GM23338 (cell line): Measurements from ENCODE around the gene PJA2. TPM values are rescaled to one million over a fixed set of nuclear protein-coding genes. Genes with fewer than 3 reads are reported as not detected.

Experiments used
- ATAC-seq: fragments of 200-7000 bp; cut with Tn5 transposase; 3 replicates; pipeline ENCODE4 v1.9.1; 2020
- DNase-seq: peaks from one replicate; pipeline ENCODE4 v3.0.0-alpha.2; 2015; ENCODE audit warnings: low spot score
- H2AFZ ChIP-seq: fragments of 200-600 bp; sonication (generic); 2 replicates; pipeline ENCODE4 v1.8.0; 2016; ENCODE audit warnings: antibody characterized with exemption, mild to moderate bottlenecking, moderate library complexity
- H3F3A ChIP-seq: fragments of 200-600 bp; sonication (generic); replicated peaks from 2 replicates; pipeline ENCODE4 v1.8.0; 2017; ENCODE audit warnings: antibody characterized with exemption, mixed run types, low read depth
- H3K27ac ChIP-seq: fragments of 200-600 bp; sonication (generic); 2 replicates; pipeline ENCODE4 v1.6.1; 2016; ENCODE audit warnings: low read depth
- H3K27me3 ChIP-seq: fragments of 200-600 bp; sonication (generic); 2 replicates; pipeline ENCODE4 v1.8.0; 2016; ENCODE audit warnings: mild to moderate bottlenecking, mixed run types, moderate library complexity; ENCODE audit not compliant: insufficient read depth
- H3K36me3 ChIP-seq: fragments of 200-600 bp; sonication (generic); 2 replicates; pipeline ENCODE4 v1.8.0; 2016; ENCODE audit warnings: mild to moderate bottlenecking; ENCODE audit not compliant: insufficient read depth
- H3K4me1 ChIP-seq: fragments of 200-600 bp; sonication (generic); 2 replicates; pipeline ENCODE4 v1.8.0; 2016; ENCODE audit warnings: mild to moderate bottlenecking, moderate library complexity; ENCODE audit not compliant: insufficient read depth
- H3K4me2 ChIP-seq: fragments of 200-600 bp; sonication (generic); 2 replicates; pipeline ENCODE4 v1.7.1; 2017; ENCODE audit warnings: mixed run types
- H3K4me3 ChIP-seq: fragments of 200-600 bp; sonication (generic); 2 replicates; pipeline ENCODE4 v1.6.1; 2016; ENCODE audit warnings: mixed run types
- H3K79me2 ChIP-seq: fragments of 200-600 bp; sonication (generic); replicated peaks from 2 replicates; pipeline ENCODE4 v1.8.0; 2017; ENCODE audit warnings: mild to moderate bottlenecking; ENCODE audit not compliant: insufficient read depth
- H3K9me2 ChIP-seq: fragments of 200-600 bp; sonication (generic); 2 replicates; pipeline ENCODE4 v1.8.0; 2017; ENCODE audit not compliant: insufficient read depth
- H4K20me1 ChIP-seq: fragments of 200-600 bp; sonication (generic); replicated peaks from 2 replicates; pipeline ENCODE4 v1.8.0; 2017; ENCODE audit warnings: mild to moderate bottlenecking; ENCODE audit not compliant: insufficient read depth
- H3K27ac Mint-ChIP-seq: 2 replicates; pipeline ENCODE4 v1.8.0; 2020; ENCODE audit warnings: inconsistent platforms, mild to moderate bottlenecking, moderate library complexity, mixed read lengths
- H3K27me3 Mint-ChIP-seq: 3 replicates; pipeline ENCODE4 v1.8.0; 2022; ENCODE audit warnings: low read depth, mild to moderate bottlenecking, moderate library complexity, mixed read lengths, inconsistent platforms; ENCODE audit not compliant: insufficient read depth, poor library complexity
- H3K36me3 Mint-ChIP-seq: 3 replicates; pipeline ENCODE4 v1.8.0; 2021; ENCODE audit warnings: low read depth, mild to moderate bottlenecking, inconsistent platforms, moderate library complexity, mixed read lengths
- H3K4me1 Mint-ChIP-seq: 3 replicates; pipeline ENCODE4 v1.8.0; 2020; ENCODE audit warnings: mild to moderate bottlenecking, inconsistent platforms, mixed read lengths
- H3K4me3 Mint-ChIP-seq: 3 replicates; pipeline ENCODE4 v1.8.0; 2021; ENCODE audit warnings: moderate library complexity, mild to moderate bottlenecking, inconsistent platforms, mixed read lengths
- H3K9me3 Mint-ChIP-seq: 3 replicates; pipeline ENCODE4 v1.8.0; 2020; ENCODE audit warnings: moderate library complexity, mild to moderate bottlenecking, inconsistent platforms, mixed read lengths
- CREB1 ChIP-seq: fragments of 250-450 bp; sonication (Bioruptor Pico); IDR thresholded peaks from 2 replicates; pipeline ENCODE4 v1.5.0; 2020; ENCODE audit warnings: low read depth, mild to moderate bottlenecking, moderate library complexity
- CTCF ChIP-seq, 2 experiments: fragments of 200-600 bp in 1 of 2; sonication (generic) in 1 of 2; conservative IDR thresholded peaks; 2 replicates each; pipeline versions ENCODE4 v1.5.1 to v1.6.1; 2016 to 2017; ENCODE audit warnings: antibody characterized with exemption in 2 of 2, low read depth in 2 of 2, mild to moderate bottlenecking in 2 of 2, moderate library complexity in 1 of 2
- EZH2 ChIP-seq: fragments of 200-600 bp; sonication (generic); IDR thresholded peaks from one replicate; pipeline ENCODE4 v1.8.0; 2017; ENCODE audit warnings: antibody characterized with exemption, mild to moderate bottlenecking, low read depth; ENCODE audit not compliant: unreplicated experiment
- EZH2phosphoT487 ChIP-seq: fragments of 200-600 bp; sonication (generic); IDR thresholded peaks from one replicate; pipeline ENCODE4 v1.8.1; 2018; ENCODE audit warnings: antibody characterized with exemption; ENCODE audit not compliant: unreplicated experiment
- JUNB ChIP-seq: IDR thresholded peaks from one replicate; pipeline ENCODE4 v1.6.1; 2016; ENCODE audit warnings: antibody characterized with exemption; ENCODE audit not compliant: unreplicated experiment
- NANOG ChIP-seq: IDR thresholded peaks from 2 replicates; pipeline ENCODE4 v1.6.1; 2016; ENCODE audit warnings: antibody characterized with exemption, borderline replicate concordance
- POLR2AphosphoS5 ChIP-seq: IDR thresholded peaks from 2 replicates; pipeline ENCODE4 v1.6.1; 2016; ENCODE audit warnings: antibody characterized with exemption, low read depth
- REST ChIP-seq: IDR thresholded peaks from one replicate; pipeline ENCODE4 v1.6.1; 2018; ENCODE audit warnings: antibody characterized with exemption; ENCODE audit not compliant: unreplicated experiment
- STAT1 ChIP-seq: IDR thresholded peaks from one replicate; pipeline ENCODE4 v1.6.1; 2016; ENCODE audit warnings: antibody characterized with exemption; ENCODE audit not compliant: unreplicated experiment
- ZNF114 ChIP-seq: fragments of 250-450 bp; sonication (Bioruptor Pico); IDR thresholded peaks from 2 replicates; pipeline ENCODE4 v1.5.0; 2020; ENCODE audit warnings: mild to moderate bottlenecking, moderate library complexity
- ZNF331 ChIP-seq: fragments of 250-450 bp; sonication (Bioruptor Pico); IDR thresholded peaks from 2 replicates; pipeline ENCODE4 v1.5.0; 2020; ENCODE audit warnings: low read depth, mild to moderate bottlenecking, moderate library complexity
- polyA plus RNA-seq: library from polyadenylated mRNA; unstranded; fragments of >200 nt; fragmentation: Nextera tagmentation; extraction: Ambion mirVana; gene quantifications from 2 replicates; pipeline ENCODE4 v1.2.1, GENCODE V29; 2016
- total RNA-seq: library from RNA; depleted of rRNA; stranded (reverse); fragments of >200 nt; shearing (Covaris generic); gene quantifications from 2 replicates; pipeline ENCODE4 v1.2.3, GENCODE V29; 2014
- TF ChIP-seq, protein P1 (sequence below): fragments of 250-450 bp; sonication (Bioruptor Pico); IDR thresholded peaks from 2 replicates; pipeline ENCODE4 v1.5.0; 2020; ENCODE audit warnings: mild to moderate bottlenecking, moderate library complexity
- TF ChIP-seq, protein P2 (sequence below): IDR thresholded peaks from 2 replicates; pipeline ENCODE4 v1.6.1; 2016; ENCODE audit warnings: antibody characterized with exemption

Gene PJA2
- total and polyA plus RNA-seq, 2 experiments from 2014 or later = 31.5 to 65.3 TPM

- DNase-seq = no peak
- H3K4me2 ChIP-seq = peak overlapping the region; percentile 85
- peaks cover 16% of the 10 kb centered on the region for H3K9me3 Mint-ChIP-seq
Observed at GRCh38 chr5:109411627-109412026, 1.9 kb upstream of the PJA2 start.

More at GRCh38 chr5:109411627-109412026, 1.9 kb upstream of the PJA2 start:
- peak overlapping the region; percentile 96; the same call in 1 of the 2 replicates for H3K27ac ChIP-seq
- H3K4me1 Mint-ChIP-seq = peaks cover 27% of the 10 kb centered on the region
- H2AFZ ChIP-seq = peak overlapping the region; percentile 90; the same call in 1 of the 2 replicates
- H3K4me3 ChIP-seq = peak overlapping the region; percentile 53
- no peak for ATAC-seq
- TF ChIP-seq ZNF114 (CRISPR knock-in tag) = no peak
- TF ChIP-seq, protein P1, sequence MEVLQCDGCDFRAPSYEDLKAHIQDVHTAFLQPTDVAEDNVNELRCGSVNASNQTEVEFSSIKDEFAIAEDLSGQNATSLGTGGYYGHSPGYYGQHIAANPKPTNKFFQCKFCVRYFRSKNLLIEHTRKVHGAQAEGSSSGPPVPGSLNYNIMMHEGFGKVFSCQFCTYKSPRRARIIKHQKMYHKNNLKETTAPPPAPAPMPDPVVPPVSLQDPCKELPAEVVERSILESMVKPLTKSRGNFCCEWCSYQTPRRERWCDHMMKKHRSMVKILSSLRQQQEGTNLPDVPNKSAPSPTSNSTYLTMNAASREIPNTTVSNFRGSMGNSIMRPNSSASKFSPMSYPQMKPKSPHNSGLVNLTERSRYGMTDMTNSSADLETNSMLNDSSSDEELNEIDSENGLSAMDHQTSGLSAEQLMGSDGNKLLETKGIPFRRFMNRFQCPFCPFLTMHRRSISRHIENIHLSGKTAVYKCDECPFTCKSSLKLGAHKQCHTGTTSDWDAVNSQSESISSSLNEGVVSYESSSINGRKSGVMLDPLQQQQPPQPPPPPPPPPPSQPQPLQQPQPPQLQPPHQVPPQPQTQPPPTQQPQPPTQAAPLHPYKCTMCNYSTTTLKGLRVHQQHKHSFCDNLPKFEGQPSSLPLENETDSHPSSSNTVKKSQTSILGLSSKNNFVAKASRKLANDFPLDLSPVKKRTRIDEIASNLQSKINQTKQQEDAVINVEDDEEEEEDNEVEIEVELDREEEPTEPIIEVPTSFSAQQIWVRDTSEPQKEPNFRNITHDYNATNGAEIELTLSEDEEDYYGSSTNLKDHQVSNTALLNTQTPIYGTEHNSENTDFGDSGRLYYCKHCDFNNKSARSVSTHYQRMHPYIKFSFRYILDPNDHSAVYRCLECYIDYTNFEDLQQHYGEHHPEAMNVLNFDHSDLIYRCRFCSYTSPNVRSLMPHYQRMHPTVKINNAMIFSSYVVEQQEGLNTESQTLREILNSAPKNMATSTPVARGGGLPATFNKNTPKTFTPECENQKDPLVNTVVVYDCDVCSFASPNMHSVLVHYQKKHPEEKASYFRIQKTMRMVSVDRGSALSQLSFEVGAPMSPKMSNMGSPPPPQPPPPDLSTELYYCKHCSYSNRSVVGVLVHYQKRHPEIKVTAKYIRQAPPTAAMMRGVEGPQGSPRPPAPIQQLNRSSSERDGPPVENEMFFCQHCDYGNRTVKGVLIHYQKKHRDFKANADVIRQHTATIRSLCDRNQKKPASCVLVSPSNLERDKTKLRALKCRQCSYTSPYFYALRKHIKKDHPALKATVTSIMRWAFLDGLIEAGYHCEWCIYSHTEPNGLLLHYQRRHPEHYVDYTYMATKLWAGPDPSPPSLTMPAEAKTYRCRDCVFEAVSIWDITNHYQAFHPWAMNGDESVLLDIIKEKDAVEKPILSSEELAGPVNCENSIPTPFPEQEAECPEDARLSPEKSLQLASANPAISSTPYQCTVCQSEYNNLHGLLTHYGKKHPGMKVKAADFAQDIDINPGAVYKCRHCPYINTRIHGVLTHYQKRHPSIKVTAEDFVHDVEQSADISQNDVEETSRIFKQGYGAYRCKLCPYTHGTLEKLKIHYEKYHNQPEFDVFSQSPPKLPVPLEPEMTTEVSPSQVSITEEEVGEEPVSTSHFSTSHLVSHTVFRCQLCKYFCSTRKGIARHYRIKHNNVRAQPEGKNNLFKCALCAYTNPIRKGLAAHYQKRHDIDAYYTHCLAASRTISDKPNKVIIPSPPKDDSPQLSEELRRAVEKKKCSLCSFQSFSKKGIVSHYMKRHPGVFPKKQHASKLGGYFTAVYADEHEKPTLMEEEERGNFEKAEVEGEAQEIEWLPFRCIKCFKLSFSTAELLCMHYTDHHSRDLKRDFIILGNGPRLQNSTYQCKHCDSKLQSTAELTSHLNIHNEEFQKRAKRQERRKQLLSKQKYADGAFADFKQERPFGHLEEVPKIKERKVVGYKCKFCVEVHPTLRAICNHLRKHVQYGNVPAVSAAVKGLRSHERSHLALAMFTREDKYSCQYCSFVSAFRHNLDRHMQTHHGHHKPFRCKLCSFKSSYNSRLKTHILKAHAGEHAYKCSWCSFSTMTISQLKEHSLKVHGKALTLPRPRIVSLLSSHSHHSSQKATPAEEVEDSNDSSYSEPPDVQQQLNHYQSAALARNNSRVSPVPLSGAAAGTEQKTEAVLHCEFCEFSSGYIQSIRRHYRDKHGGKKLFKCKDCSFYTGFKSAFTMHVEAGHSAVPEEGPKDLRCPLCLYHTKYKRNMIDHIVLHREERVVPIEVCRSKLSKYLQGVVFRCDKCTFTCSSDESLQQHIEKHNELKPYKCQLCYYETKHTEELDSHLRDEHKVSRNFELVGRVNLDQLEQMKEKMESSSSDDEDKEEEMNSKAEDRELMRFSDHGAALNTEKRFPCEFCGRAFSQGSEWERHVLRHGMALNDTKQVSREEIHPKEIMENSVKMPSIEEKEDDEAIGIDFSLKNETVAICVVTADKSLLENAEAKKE (CRISPR knock-in tag) = no peak
- TF ChIP-seq STAT1 = no peak
- TF ChIP-seq ZNF331 = no peak
- no peak for TF ChIP-seq EZH2
- no peak for TF ChIP-seq CTCF (conservative IDR thresholded peaks at IDR 0.05; ENCODE audit: low read depth in 2 of 2)
- TF ChIP-seq REST = no peak
- TF ChIP-seq JUNB = no peak
- no peak for TF ChIP-seq POLR2AphosphoS5
- TF ChIP-seq NANOG = no peak
- no peak for TF ChIP-seq EZH2phosphoT487
- no peak for TF ChIP-seq CREB1 (CRISPR knock-in tag)
- TF ChIP-seq, protein P2, sequence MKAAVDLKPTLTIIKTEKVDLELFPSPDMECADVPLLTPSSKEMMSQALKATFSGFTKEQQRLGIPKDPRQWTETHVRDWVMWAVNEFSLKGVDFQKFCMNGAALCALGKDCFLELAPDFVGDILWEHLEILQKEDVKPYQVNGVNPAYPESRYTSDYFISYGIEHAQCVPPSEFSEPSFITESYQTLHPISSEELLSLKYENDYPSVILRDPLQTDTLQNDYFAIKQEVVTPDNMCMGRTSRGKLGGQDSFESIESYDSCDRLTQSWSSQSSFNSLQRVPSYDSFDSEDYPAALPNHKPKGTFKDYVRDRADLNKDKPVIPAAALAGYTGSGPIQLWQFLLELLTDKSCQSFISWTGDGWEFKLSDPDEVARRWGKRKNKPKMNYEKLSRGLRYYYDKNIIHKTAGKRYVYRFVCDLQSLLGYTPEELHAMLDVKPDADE = no peak
- H3K4me3 Mint-ChIP-seq = no peak overlapping the region; the same call in 2 of the 3 replicates
- no peaks in the 10 kb centered on the region for H3K36me3 ChIP-seq
- H3K27ac Mint-ChIP-seq = no peak overlapping the region
- H3K36me3 Mint-ChIP-seq = peaks cover 12% of the 10 kb centered on the region; the same call in 2 of the 3 replicates
- H3K4me1 ChIP-seq = peaks cover 23% of the 10 kb centered on the region
- H3K27me3 Mint-ChIP-seq = peaks cover 4% of the 10 kb centered on the region
- H3K79me2 ChIP-seq = peaks cover 25% of the 10 kb centered on the region
- 0 out of 2 replicates have a peak, but pooled peaks cover 2% of the 10 kb centered on the region for H4K20me1 ChIP-seq
- H3K27me3 ChIP-seq = no peaks in the 10 kb centered on the region
- no peaks in the 10 kb centered on the region for H3K9me2 ChIP-seq
- H3F3A ChIP-seq = no peaks in the 10 kb centered on the region
